ENCODE results near the gene ADCY3. TPM values are rescaled to one million over a fixed set of nuclear protein-coding genes. Genes with fewer than 3 reads are reported as not detected.

Gene ADCY3
- total and polyA plus RNA-seq, 12 donors, result 5.3 to 50.8 (median 13.1) TPM

- DNase-seq, result no peak
- peaks cover 0 to 9% (median 0%) of the 10 kb centered on the region in 11 donors for H3K9me3 ChIP-seq
- 83 to 86% methylated on average over 5 of the region's 5 CpGs for WGBS, 2 donors
- peaks cover 0 to 9% (median 0%) of the 10 kb centered on the region in 7 donors for H3K27me3 ChIP-seq
- H3K27ac ChIP-seq, result peak overlapping the region in 2 of 10 donors; percentile 39 to 47
- no peak for TF ChIP-seq CTCF (IDR thresholded peaks at IDR 0.05)
- peaks cover 0 to 26% (median 7%) of the 10 kb centered on the region in 9 donors for H3K4me1 ChIP-seq
- intact Hi-C loops (cut with DNase I), result loop anchor here in 3 of 10 donors (5.0 to 10.0 kb wide), 2 partner anchors 57 to 60 kb away; no protein-coding TSS in a partner anchor
- no peak for ATAC-seq
- H3K36me3 ChIP-seq, result no peaks in the 10 kb centered on the region
- H3K4me3 ChIP-seq, result no peak overlapping the region
Observed at GRCh38 chr2:24914713-24915112, 5.3 kb downstream of the ADCY3 start.

DNA sequence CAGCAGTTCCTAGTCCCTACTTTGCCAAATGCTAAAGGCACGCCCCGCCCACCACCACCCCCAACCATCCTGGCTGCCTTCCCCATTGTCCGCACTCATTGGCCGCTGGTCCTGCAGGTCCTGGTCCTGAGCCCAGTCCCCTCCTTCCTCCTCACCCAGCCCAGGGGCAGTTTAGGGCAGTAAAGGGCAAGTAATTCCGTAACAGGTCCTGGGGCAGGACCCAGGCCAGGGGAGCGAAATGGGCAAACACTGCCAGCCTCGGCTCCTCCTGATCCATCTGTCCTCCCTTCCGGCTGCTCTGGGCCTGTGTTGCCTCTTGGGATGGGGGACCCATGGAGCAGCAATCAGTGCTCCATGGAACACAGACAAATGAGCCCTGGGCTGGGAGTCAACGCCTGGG lies 6.1 kb downstream of the ADCY3 start:
- no peak for DNase-seq
- ATAC-seq, result no peak
- TF ChIP-seq CTCF (IDR thresholded peaks at IDR 0.05), result no peak
- Histone ChIP-seq H3K9me3 (peaks cover 0 to 9% (median 0%) of the 10 kb centered on the region in 11 donors), H3K4me3 (no peak overlapping the region), H3K36me3 (no peaks in the 10 kb centered on the region), H3K27ac (no peak overlapping the region), H3K27me3 (peaks cover 0 to 9% (median 0%) of the 10 kb centered on the region in 7 donors), H3K4me1 (peaks cover 0 to 21% (median 2%) of the 10 kb centered on the region in 9 donors)
- 81 to 96% methylated on average over 9 of the region's 9 CpGs for WGBS, 2 donors
- intact Hi-C loops (cut with DNase I), result loop anchor here in 2 of 10 donors (10.0 kb wide), 1 partner anchor 59 kb away; no protein-coding TSS in a partner anchor

GRCh38 chr2:24912986-24913385 lies 7.1 kb downstream of the ADCY3 start:
- ATAC-seq (no peak), DNase-seq (no peak)
- TF ChIP-seq CTCF (IDR thresholded peaks at IDR 0.05), result no peak
- H3K27ac ChIP-seq, result no peak overlapping the region
- no peaks in the 10 kb centered on the region for H3K36me3 ChIP-seq
- H3K4me3 ChIP-seq, result no peak overlapping the region
- peaks cover 0 to 4% (median 0%) of the 10 kb centered on the region in 7 donors for H3K27me3 ChIP-seq
- H3K9me3 ChIP-seq, result peaks cover 0 to 9% (median 0%) of the 10 kb centered on the region in 11 donors
- WGBS, 2 donors, result 81% methylated on average over 10 of the region's 10 CpGs
- peaks cover 0 to 19% (median 2%) of the 10 kb centered on the region in 9 donors for H3K4me1 ChIP-seq
- intact Hi-C loops (cut with DNase I), result loop anchor here in 2 of 10 donors (10.0 kb wide), 1 partner anchor 58 kb away; no protein-coding TSS in a partner anchor

GRCh38 chr2:24912523-24912922 lies 7.5 kb downstream of the ADCY3 start:
- no peak for ATAC-seq
- no peak for DNase-seq
- no peak overlapping the region for H3K4me3 ChIP-seq
- 84 to 94% methylated on average over 7 of the region's 7 CpGs for WGBS, 2 donors
- no peak overlapping the region for H3K27ac ChIP-seq
- intact Hi-C loops (cut with DNase I), result loop anchor here in 2 of 10 donors (10.0 kb wide), 1 partner anchor 58 kb away; no protein-coding TSS in a partner anchor
- TF ChIP-seq CTCF (IDR thresholded peaks at IDR 0.05), result no peak
- H3K36me3 ChIP-seq, result no peaks in the 10 kb centered on the region
- no peaks in the 10 kb centered on the region for H3K27me3 ChIP-seq
- H3K4me1 ChIP-seq, result peaks cover 0 to 16% (median 2%) of the 10 kb centered on the region in 9 donors
- H3K9me3 ChIP-seq, result peaks cover 0 to 9% (median 0%) of the 10 kb centered on the region in 11 donors

Data from heart right ventricle (tissue), 16 donors.